Measurements from ENCODE around the gene NR2F1-AS1. TPM values are rescaled to one million over a fixed set of nuclear protein-coding genes. Genes with fewer than 3 reads are reported as not detected.

NR2F1-AS1 gene
- total RNA-seq (2012; rRNA removed) = 11.6 and 18.8 TPM in 2 replicates

- Histone ChIP-seq H3K9me3 (replicated peaks; ENCODE audit: low read length) (no peaks in the 10 kb centered on the region), H3K36me3 (ENCODE audit: insufficient read depth, low read length) (peaks cover 15% of the 10 kb centered on the region), H3K27me3 (ENCODE audit: control insufficient read depth, insufficient read depth, low read length) (no peaks in the 10 kb centered on the region), H3K9ac (ENCODE audit: low read depth, low read length) (peak within 1 kb of the TSS; percentile 98), H3K4me1 (ENCODE audit: control insufficient read depth, insufficient read depth, low read length) (peaks cover 21% of the 10 kb centered on the region), H3K4me2 (ENCODE audit: low read length) (peak within 1 kb of the TSS; percentile 96), H3K4me3 (ENCODE audit: low read length) (peak within 1 kb of the TSS; percentile 95)
Observed at GRCh38 chr5:93580927-93581445, at the start of gene NR2F1-AS1. NR2F1-AS1 (minus strand) TSS chr5:93581219.

DNA sequence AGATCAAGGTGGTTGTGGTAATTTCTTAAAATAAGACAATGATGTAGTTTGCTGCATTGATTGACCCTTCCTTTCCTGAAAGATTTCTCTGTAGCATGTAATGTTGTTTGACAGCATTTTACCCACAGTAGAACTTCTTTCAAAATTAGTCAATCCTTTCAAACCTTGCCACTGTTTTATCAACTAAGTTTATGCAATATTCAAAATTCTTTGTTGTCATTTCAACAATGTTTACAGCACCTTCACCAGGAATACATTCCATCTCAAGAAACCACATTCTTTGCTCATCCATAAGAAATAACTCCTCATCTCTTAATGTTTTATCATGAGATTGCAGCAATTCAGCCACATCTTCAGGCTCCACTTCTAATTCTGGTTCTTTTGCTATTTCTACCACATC lies 45.8 kb upstream of the NR2F1-AS1 start:
- no peaks in the 10 kb centered on the region for H3K36me3 ChIP-seq (ENCODE audit: insufficient read depth, low read length)
- no peak overlapping the region for H3K9ac ChIP-seq (ENCODE audit: low read depth, low read length)
- H3K4me3 ChIP-seq (ENCODE audit: low read length) = no peak overlapping the region
- H3K4me2 ChIP-seq (ENCODE audit: low read length) = no peak overlapping the region
- no peaks in the 10 kb centered on the region for H3K9me3 ChIP-seq (replicated peaks; ENCODE audit: low read length)
- H3K4me1 ChIP-seq (ENCODE audit: control insufficient read depth, insufficient read depth, low read length) = peaks cover 7% of the 10 kb centered on the region
- H3K27me3 ChIP-seq (ENCODE audit: control insufficient read depth, insufficient read depth, low read length) = no peaks in the 10 kb centered on the region

- no peaks in the 10 kb centered on the region for H3K36me3 ChIP-seq (ENCODE audit: insufficient read depth, low read length)
- peaks cover 17% of the 10 kb centered on the region for H3K4me1 ChIP-seq (ENCODE audit: control insufficient read depth, insufficient read depth, low read length)
- H3K9me3 ChIP-seq (replicated peaks; ENCODE audit: low read length) = no peaks in the 10 kb centered on the region
- no peaks in the 10 kb centered on the region for H3K27me3 ChIP-seq (ENCODE audit: control insufficient read depth, insufficient read depth, low read length)
- no peak overlapping the region for H3K4me3 ChIP-seq (ENCODE audit: low read length)
- no peak overlapping the region for H3K4me2 ChIP-seq (ENCODE audit: low read length)
- H3K9ac ChIP-seq (ENCODE audit: low read depth, low read length) = no peak overlapping the region
Observed at GRCh38 chr5:93623153-93623552, 42.1 kb upstream of the NR2F1-AS1 start.

DNA sequence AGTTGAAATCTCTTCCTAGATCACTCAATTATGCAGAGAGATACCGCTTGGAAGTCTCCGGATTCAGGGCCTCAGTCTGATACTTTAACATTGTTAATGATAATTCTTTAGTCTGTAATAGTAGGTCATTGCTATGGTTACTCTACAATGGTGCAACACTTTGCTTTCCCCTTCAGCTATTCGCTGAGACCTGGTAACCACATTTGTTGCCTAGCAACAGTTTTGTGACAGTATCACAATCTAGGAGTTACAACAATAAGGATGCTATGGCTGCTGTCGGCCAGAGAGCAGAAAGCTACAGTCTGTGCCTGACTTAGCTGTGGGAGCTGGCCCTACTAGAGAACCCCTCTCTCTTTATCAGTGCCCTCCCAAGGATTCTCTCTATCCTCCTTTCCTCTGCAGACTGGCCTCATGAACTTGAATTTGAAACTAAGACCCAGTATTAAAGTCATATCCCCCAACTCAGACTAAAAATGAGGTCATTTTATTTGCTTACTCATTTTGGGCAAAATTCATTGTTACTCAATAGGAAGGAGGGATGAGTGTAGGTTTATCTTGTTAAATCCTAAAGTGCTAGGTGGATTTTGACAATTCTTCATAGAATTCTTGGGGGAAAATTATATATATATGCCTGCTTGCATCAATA lies 41.3 kb upstream of the NR2F1-AS1 start:
- H3K4me3 ChIP-seq (ENCODE audit: low read length) = no peak overlapping the region
- no peaks in the 10 kb centered on the region for H3K27me3 ChIP-seq (ENCODE audit: control insufficient read depth, insufficient read depth, low read length)
- peaks cover 17% of the 10 kb centered on the region for H3K4me1 ChIP-seq (ENCODE audit: control insufficient read depth, insufficient read depth, low read length)
- H3K9me3 ChIP-seq (replicated peaks; ENCODE audit: low read length) = no peaks in the 10 kb centered on the region
- no peak overlapping the region for H3K4me2 ChIP-seq (ENCODE audit: low read length)
- H3K9ac ChIP-seq (ENCODE audit: low read depth, low read length) = no peak overlapping the region
- H3K36me3 ChIP-seq (ENCODE audit: insufficient read depth, low read length) = no peaks in the 10 kb centered on the region

GRCh38 chr5:93621327-93621798 lies 40.3 kb upstream of the NR2F1-AS1 start:
- Histone ChIP-seq H3K4me3 (ENCODE audit: low read length) (peak overlapping the region; percentile 86), H3K4me2 (ENCODE audit: low read length) (peak overlapping the region; percentile 100), H3K36me3 (ENCODE audit: insufficient read depth, low read length) (no peaks in the 10 kb centered on the region), H3K4me1 (ENCODE audit: control insufficient read depth, insufficient read depth, low read length) (peaks cover 17% of the 10 kb centered on the region), H3K27me3 (ENCODE audit: control insufficient read depth, insufficient read depth, low read length) (no peaks in the 10 kb centered on the region), H3K9ac (ENCODE audit: low read depth, low read length) (peak overlapping the region; percentile 84), H3K9me3 (replicated peaks; ENCODE audit: low read length) (no peaks in the 10 kb centered on the region)

GRCh38 chr5:93620487-93621326 lies 39.7 kb upstream of the NR2F1-AS1 start:
- H3K4me2 ChIP-seq (ENCODE audit: low read length) = peak overlapping the region; percentile 100

DNA sequence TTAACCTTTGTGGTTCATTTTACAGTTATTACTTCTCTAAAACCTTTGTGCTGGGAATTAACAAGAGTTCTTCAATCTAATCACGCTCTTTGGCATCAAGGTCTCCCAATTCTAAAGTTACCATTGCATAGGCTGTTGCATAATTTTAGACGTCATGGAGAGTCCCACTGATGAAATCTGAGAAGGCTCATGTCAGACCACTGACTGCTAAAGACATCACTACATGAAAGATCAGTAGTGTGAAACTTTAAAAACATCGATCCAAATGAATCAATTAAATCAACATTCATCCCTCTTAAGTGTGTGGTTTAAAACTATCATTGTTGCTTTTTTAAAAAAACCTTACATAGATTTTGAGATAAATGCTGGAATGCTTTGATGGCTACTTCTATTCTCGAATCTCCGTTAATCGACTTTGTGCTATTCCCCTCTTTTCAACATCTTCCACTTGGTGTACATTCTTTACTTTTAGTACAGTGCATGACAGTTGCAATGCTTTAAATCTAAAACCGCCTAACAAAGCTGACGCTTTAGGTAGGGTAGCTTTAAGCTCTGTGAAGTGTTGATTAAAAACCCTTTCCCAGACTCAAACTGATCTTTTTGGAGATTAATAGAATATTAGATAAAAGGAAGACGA lies 35.6 kb upstream of the NR2F1-AS1 start:
- peaks cover 19% of the 10 kb centered on the region for H3K27me3 ChIP-seq (ENCODE audit: control insufficient read depth, insufficient read depth, low read length)
- H3K9ac ChIP-seq (ENCODE audit: low read depth, low read length) = no peak overlapping the region
- H3K4me3 ChIP-seq (ENCODE audit: low read length) = no peak overlapping the region
- no peak overlapping the region for H3K4me2 ChIP-seq (ENCODE audit: low read length)
- peaks cover 15% of the 10 kb centered on the region for H3K4me1 ChIP-seq (ENCODE audit: control insufficient read depth, insufficient read depth, low read length)
- no peaks in the 10 kb centered on the region for H3K9me3 ChIP-seq (replicated peaks; ENCODE audit: low read length)
- H3K36me3 ChIP-seq (ENCODE audit: insufficient read depth, low read length) = no peaks in the 10 kb centered on the region

More at GRCh38 chr5:93620487-93621326, 39.7 kb upstream of the NR2F1-AS1 start:
- no peaks in the 10 kb centered on the region for H3K36me3 ChIP-seq (ENCODE audit: insufficient read depth, low read length)
- H3K27me3 ChIP-seq (ENCODE audit: control insufficient read depth, insufficient read depth, low read length) = no peaks in the 10 kb centered on the region
- peaks cover 17% of the 10 kb centered on the region for H3K4me1 ChIP-seq (ENCODE audit: control insufficient read depth, insufficient read depth, low read length)
- peak overlapping the region; percentile 84 for H3K9ac ChIP-seq (ENCODE audit: low read depth, low read length)
- peak overlapping the region; percentile 86 for H3K4me3 ChIP-seq (ENCODE audit: low read length)
- H3K9me3 ChIP-seq (replicated peaks; ENCODE audit: low read length) = no peaks in the 10 kb centered on the region

DNA sequence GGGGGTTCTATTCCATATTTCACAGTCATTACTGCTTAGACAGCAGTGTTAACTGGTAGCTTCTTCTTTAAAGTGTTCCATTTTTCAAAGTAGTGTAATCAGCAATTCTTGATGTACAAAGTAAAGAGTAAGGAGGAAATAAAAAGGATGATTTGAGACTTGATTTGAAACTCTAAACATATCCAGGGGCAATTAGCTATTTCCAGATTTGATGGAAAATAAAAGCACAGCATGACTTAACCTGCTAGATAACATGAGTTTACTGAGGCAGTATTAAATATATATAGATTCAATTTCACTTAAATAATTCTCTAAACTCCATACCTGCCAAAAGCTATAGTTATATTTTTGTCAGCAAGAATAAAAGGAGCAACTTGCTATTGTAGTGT lies 31.8 kb upstream of the NR2F1-AS1 start:
- Histone ChIP-seq H3K4me1 (ENCODE audit: control insufficient read depth, insufficient read depth, low read length) (peaks cover 11% of the 10 kb centered on the region), H3K36me3 (ENCODE audit: insufficient read depth, low read length) (no peaks in the 10 kb centered on the region), H3K4me2 (ENCODE audit: low read length) (peak overlapping the region; percentile 79), H3K27me3 (ENCODE audit: control insufficient read depth, insufficient read depth, low read length) (peaks cover 52% of the 10 kb centered on the region), H3K4me3 (ENCODE audit: low read length) (peak overlapping the region; percentile 58), H3K9me3 (replicated peaks; ENCODE audit: low read length) (no peaks in the 10 kb centered on the region), H3K9ac (ENCODE audit: low read depth, low read length) (no peak overlapping the region)

- Histone ChIP-seq H3K27me3 (ENCODE audit: control insufficient read depth, insufficient read depth, low read length) (peaks cover 52% of the 10 kb centered on the region), H3K9me3 (replicated peaks; ENCODE audit: low read length) (no peaks in the 10 kb centered on the region), H3K4me3 (ENCODE audit: low read length) (peak overlapping the region; percentile 63), H3K36me3 (ENCODE audit: insufficient read depth, low read length) (no peaks in the 10 kb centered on the region), H3K4me2 (ENCODE audit: low read length) (peak overlapping the region; percentile 79), H3K4me1 (ENCODE audit: control insufficient read depth, insufficient read depth, low read length) (peaks cover 18% of the 10 kb centered on the region), H3K9ac (ENCODE audit: low read depth, low read length) (no peak overlapping the region)
Observed at GRCh38 chr5:93611976-93612854, 31.2 kb upstream of the NR2F1-AS1 start.

DNA sequence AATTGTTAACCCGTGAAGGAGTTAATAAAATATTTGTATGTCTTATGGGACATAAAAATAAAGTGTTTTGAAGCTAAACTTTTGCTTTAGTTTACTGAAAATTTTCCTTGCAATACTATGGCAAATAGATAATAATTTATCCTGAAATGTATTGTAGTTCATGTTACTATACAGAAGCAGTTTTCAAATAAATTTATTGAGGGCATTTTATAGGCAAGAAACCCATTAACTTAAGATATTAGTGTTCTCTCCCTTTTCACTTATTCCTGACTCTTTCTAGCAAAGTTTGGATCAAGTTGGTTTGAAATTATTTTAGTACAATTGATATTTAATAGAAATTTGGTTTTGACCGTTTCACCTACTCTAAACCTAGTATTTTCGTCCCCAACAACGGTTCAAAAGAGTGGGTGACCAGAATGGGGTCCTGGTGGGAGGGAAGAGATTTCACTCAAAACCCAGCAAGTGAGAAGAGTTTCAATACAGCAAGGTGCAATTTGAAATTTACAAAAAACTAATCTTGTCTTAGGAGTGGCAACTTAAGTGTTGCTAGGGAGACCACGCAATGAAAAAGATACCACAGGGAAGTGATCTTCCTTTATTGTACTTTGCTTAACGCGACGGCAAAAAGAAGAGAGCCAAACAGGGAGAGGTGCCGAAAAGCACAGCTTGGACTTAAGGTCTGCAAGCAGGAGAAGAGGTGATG lies 30.4 kb upstream of the NR2F1-AS1 start:
- no peaks in the 10 kb centered on the region for H3K36me3 ChIP-seq (ENCODE audit: insufficient read depth, low read length)
- peaks cover 24% of the 10 kb centered on the region for H3K4me1 ChIP-seq (ENCODE audit: control insufficient read depth, insufficient read depth, low read length)
- peak overlapping the region; percentile 79 for H3K4me2 ChIP-seq (ENCODE audit: low read length)
- H3K27me3 ChIP-seq (ENCODE audit: control insufficient read depth, insufficient read depth, low read length) = peaks cover 52% of the 10 kb centered on the region
- H3K9ac ChIP-seq (ENCODE audit: low read depth, low read length) = no peak overlapping the region
- no peaks in the 10 kb centered on the region for H3K9me3 ChIP-seq (replicated peaks; ENCODE audit: low read length)
- peak overlapping the region; percentile 63 for H3K4me3 ChIP-seq (ENCODE audit: low read length)

Measured in skeletal muscle satellite cell (primary cell).